Central memory CD8-positive, alpha-beta T cell (primary cell): ENCODE measurements around the gene NDST4.

ENCODE experiments used
- ATAC-seq: fragments of 150-1000 bp; cut with Tn5 transposase; replicated peaks from 2 replicates; pipeline ENCODE4 v1.10.0; 2022; ENCODE audit warnings: mild to moderate bottlenecking, moderate FRiP score, moderate number of reproducible peaks; ENCODE audit not compliant: poor library complexity, severe bottlenecking; ENCODE audit errors: extremely low read depth
- DNase-seq, 2 donors: peaks; one replicate each; pipeline ENCODE4 v3.0.0; 2021; ENCODE audit warnings: low spot score in 2 of 2
- H3K27ac Mint-ChIP-seq: one replicate; pipeline ENCODE4 v1.8.0; 2022; ENCODE audit warnings: low read depth, mild to moderate bottlenecking, moderate library complexity, mixed read lengths
- H3K27me3 Mint-ChIP-seq: one replicate; pipeline ENCODE4 v1.8.0; 2022; ENCODE audit warnings: mixed read lengths
- H3K36me3 Mint-ChIP-seq: one replicate; pipeline ENCODE4 v1.8.0; 2022; ENCODE audit warnings: mild to moderate bottlenecking, moderate library complexity, mixed read lengths; ENCODE audit not compliant: insufficient read depth
- H3K4me1 Mint-ChIP-seq: one replicate; pipeline ENCODE4 v1.8.0; 2022; ENCODE audit warnings: mixed read lengths
- H3K4me3 Mint-ChIP-seq: one replicate; pipeline ENCODE4 v1.8.0; 2022; ENCODE audit warnings: mild to moderate bottlenecking, moderate library complexity, mixed read lengths
- H3K9me3 Mint-ChIP-seq: one replicate; pipeline ENCODE4 v1.8.0; 2022; ENCODE audit warnings: mixed read lengths

The NDST4 gene

DNA sequence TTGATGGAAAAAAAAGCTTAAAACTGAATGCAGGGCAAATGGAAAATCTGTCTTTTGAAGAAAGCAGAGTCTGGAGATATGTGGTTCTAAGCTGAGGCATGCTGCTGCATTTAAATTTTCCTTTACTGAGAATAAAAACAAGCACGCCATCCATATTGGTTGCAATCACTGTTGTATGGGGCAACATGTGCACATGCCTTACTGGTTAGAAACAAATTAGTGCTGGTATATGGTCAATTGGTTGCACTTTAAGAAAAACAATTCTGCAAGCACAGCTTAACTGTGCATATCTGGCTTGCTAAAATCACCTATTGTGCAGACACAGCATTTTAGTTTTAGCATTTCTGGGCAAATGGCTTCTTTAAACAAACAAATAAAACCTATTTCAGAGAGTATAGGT, 239.1 kb downstream of the NDST4 start:
- Mint-ChIP-seq H3K36me3 (no peaks in the 10 kb centered on the region), H3K27me3 (no peaks in the 10 kb centered on the region), H3K4me1 (no peaks in the 10 kb centered on the region), H3K4me3 (no peak overlapping the region), H3K27ac (no peak overlapping the region), H3K9me3 (peaks cover 5% of the 10 kb centered on the region)
- ATAC-seq: no peak
- DNase-seq: no peak

DNA sequence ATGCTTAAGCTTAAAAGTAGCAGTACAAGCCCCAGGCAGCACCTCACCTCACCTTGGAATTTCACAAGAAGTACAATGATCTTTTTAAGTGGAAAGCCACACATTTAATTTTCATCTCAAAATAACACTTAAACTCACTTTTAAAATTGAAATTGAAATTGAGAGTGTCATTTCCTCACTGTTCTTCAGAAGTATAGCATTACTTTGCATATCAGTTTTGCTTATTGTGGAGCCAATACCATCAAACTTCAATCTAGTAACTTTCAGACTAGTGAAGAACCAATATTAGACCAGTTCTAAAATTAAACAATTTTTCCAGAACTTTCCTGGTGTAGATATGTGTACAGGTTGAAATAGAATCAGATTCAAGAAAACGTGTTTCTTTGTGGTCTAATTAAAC, 242.4 kb downstream of the NDST4 start:
- no peak overlapping the region for H3K4me3 Mint-ChIP-seq
- ATAC-seq: no peak
- H3K36me3 Mint-ChIP-seq: no peaks in the 10 kb centered on the region
- no peaks in the 10 kb centered on the region for H3K4me1 Mint-ChIP-seq
- H3K27ac Mint-ChIP-seq: no peak overlapping the region
- H3K27me3 Mint-ChIP-seq: no peaks in the 10 kb centered on the region
- H3K9me3 Mint-ChIP-seq: peaks cover 5% of the 10 kb centered on the region
- no peak for DNase-seq

DNA sequence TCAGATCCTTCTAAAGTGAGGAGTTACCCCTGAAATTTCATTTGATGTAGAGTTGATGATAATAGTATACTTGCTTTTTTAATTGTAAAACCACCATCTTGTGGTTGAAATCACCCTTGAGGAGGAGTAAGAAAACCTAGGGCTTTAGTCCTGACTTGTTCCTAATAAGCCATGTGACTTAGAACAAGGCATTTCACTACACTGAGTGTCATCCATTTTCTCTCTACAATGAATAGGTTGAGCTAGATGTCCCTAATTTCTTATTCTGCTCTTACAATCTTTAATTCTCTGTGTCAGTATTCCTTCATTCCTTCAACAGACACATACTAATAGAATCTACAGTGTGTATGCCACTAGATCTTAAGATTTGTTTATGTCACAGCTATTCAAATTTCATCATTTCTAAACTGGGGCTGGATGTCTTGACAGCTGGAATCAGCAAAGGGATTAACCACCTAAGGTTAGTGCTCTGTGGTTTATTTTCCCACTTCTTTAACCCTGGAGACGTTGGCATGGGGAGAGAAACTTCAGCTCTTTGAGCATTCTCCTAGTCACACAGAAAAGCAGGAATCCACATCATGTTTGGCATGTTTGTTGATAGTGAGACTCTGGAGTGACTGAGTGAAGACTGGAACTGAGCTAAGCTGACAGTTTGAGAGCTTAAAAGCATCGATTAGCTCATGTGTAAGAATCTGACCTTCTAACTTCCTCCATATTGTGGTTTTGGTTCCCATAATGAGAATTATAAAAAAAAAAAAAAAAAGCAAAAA, 246.3 kb downstream of the NDST4 start:
- Mint-ChIP-seq H3K4me3 (no peak overlapping the region), H3K4me1 (no peaks in the 10 kb centered on the region), H3K36me3 (no peaks in the 10 kb centered on the region), H3K27ac (no peak overlapping the region), H3K27me3 (no peaks in the 10 kb centered on the region), H3K9me3 (peaks cover 5% of the 10 kb centered on the region)
- no peak for DNase-seq
- ATAC-seq: no peak

DNA sequence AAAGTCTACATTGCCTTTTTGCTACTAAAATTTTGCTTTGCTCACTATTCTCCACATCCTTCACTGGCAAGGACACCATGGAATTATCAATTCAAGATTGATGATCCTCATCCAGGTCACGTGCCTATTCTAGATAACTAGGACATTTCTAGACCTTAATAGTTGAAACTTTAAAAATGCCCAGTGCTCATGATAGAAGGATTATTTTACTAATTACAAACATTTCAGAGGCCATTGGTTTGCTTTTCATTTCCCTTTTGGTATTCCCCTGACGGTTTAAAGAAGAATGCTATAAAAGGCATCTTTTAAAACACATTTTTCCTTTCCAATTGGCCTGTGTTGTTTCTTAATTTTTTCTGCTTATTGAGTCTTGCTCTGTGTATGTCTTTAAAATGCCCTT, 249.4 kb downstream of the NDST4 start:
- no peak overlapping the region for H3K4me3 Mint-ChIP-seq
- ATAC-seq: no peak
- no peak overlapping the region for H3K27ac Mint-ChIP-seq
- no peaks in the 10 kb centered on the region for H3K36me3 Mint-ChIP-seq
- H3K9me3 Mint-ChIP-seq: no peaks in the 10 kb centered on the region
- no peaks in the 10 kb centered on the region for H3K4me1 Mint-ChIP-seq
- DNase-seq: no peak
- H3K27me3 Mint-ChIP-seq: no peaks in the 10 kb centered on the region

DNA sequence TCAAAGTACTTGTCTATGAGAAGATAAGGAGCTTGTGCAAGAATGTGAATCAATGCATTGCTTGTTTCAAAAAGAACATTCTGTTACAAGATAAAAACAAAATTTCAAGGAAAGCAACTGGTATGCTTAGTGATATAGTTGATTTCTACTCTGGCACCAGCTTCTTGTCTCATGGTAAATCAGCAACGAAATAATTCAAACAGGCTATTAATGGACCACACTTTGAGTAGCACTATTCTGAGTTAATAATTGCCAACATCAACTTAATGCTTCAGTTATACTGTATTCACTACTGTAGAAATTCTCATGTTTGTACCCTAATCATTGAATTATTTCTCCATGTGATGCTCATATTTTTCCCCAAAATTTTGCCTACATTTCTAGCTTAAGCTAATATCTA, 252.6 kb downstream of the NDST4 start:
- Mint-ChIP-seq H3K27ac (no peak overlapping the region), H3K4me3 (no peak overlapping the region), H3K36me3 (no peaks in the 10 kb centered on the region), H3K27me3 (no peaks in the 10 kb centered on the region), H3K9me3 (peaks cover 5% of the 10 kb centered on the region), H3K4me1 (no peaks in the 10 kb centered on the region)
- ATAC-seq (no peak), DNase-seq (no peak)

DNA sequence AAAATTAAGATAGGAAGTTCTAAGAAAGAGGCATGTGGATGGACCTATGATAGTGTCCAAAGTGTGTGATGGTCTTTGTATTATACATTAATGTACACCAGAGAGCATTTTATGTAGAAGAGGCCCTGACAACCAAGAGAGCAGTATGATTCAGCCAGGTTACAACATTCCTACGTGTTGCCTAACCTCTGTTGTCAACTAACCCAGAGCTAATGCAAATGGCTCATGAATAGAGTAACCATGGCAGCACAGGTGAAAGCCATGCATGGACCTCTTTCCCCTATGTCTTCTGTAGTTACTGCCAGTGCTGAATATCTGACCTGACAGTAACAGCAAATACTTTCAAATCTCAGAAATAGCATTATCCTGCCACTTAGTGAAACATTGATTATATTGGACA, 255.6 kb downstream of the NDST4 start:
- DNase-seq (no peak), ATAC-seq (no peak)
- no peaks in the 10 kb centered on the region for H3K27me3 Mint-ChIP-seq
- peaks cover 10% of the 10 kb centered on the region for H3K9me3 Mint-ChIP-seq
- no peak overlapping the region for H3K4me3 Mint-ChIP-seq
- no peaks in the 10 kb centered on the region for H3K4me1 Mint-ChIP-seq
- H3K36me3 Mint-ChIP-seq: no peaks in the 10 kb centered on the region
- no peak overlapping the region for H3K27ac Mint-ChIP-seq

DNA sequence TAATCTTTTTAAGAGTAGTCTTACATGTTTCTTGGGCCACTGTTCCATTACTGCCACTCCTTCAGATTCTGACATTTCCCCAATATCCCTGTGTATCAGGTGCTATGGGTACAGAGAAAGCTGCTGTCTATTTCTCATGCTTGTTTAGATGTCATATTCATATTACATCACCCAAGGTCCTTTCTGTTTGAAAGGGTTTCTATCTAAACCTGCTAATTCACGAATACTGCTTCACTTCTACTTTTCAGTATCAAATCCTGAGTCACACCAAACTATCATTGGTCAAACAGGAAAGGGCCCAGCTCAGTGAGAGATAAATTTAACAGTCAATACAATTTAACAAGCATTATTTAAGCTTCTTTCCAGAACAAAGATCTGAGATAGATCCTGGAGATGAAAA, 273.4 kb downstream of the NDST4 start:
- H3K4me3 Mint-ChIP-seq: no peak overlapping the region
- H3K4me1 Mint-ChIP-seq: no peaks in the 10 kb centered on the region
- peaks cover 1% of the 10 kb centered on the region for H3K36me3 Mint-ChIP-seq
- peaks cover 11% of the 10 kb centered on the region for H3K9me3 Mint-ChIP-seq
- H3K27me3 Mint-ChIP-seq: no peaks in the 10 kb centered on the region
- DNase-seq: no peak
- ATAC-seq: no peak
- no peak overlapping the region for H3K27ac Mint-ChIP-seq

DNA sequence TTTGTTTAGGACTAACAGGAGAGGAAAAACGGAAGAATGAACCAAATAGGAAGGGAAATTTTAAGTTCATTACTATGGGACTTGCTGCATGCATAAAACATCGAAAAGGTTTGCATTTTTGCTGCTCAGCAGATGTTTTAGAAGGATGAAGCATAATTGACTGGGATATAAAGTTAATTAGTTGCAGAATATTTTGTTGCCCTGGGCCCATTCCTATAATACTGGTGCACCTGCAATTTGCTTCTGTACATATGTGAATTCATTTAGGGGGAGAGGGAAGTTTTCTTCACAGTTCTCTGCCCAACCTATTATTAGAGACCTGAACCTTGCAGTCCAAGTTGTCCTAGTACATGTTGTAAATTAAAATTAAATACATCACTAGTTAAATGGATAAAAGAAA, 282.8 kb downstream of the NDST4 start:
- Mint-ChIP-seq H3K9me3 (peaks cover 1% of the 10 kb centered on the region), H3K36me3 (no peaks in the 10 kb centered on the region), H3K27ac (no peak overlapping the region), H3K27me3 (no peaks in the 10 kb centered on the region), H3K4me3 (no peak overlapping the region), H3K4me1 (no peaks in the 10 kb centered on the region)
- no peak for ATAC-seq
- no peak for DNase-seq

DNA sequence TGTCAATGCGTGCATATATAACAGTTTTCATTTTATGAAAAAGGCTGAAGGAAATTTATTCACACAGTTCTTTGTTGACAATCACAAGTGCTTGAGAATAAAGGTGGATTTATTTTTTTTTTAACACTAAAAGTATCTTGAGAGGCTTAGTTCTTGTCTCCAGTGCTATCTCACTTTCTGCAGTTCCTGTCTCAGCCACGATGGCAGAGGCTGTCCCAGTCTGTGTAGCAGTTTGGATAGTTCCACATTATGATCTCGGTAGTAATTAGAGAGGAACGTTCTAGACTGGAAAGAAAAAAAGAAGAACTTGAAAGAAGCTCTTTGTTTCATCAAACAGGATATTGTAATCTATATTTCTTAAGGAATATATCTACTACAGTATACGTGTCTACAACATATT, 285.8 kb downstream of the NDST4 start:
- Mint-ChIP-seq H3K27me3 (no peaks in the 10 kb centered on the region), H3K27ac (no peak overlapping the region), H3K36me3 (no peaks in the 10 kb centered on the region), H3K4me3 (no peak overlapping the region), H3K4me1 (no peaks in the 10 kb centered on the region), H3K9me3 (no peaks in the 10 kb centered on the region)
- DNase-seq (no peak), ATAC-seq (no peak)

DNA sequence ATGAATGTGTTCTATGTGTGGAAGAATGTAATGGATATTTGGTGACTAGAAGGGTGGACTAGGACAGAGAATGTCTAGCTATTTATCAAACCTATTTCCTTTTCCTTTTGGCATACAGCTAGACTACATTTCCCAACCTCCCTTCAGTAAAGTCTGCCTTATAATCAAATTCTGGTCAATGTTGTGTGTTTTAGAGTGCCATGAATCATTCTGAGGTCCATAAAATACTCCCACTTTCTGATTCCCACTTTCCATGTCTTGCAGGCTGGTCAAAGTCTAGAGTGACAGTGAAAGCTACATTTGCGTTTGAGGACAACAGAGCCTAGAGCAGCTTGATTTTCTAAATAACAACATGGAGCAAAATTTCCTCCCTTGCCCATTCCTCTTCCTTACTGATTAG, 297.7 kb downstream of the NDST4 start:
- H3K27ac Mint-ChIP-seq: no peak overlapping the region
- H3K4me3 Mint-ChIP-seq: no peak overlapping the region
- H3K27me3 Mint-ChIP-seq: no peaks in the 10 kb centered on the region
- no peaks in the 10 kb centered on the region for H3K36me3 Mint-ChIP-seq
- ATAC-seq (no peak), DNase-seq (no peak)
- H3K9me3 Mint-ChIP-seq: peaks cover 5% of the 10 kb centered on the region
- H3K4me1 Mint-ChIP-seq: no peaks in the 10 kb centered on the region

DNA sequence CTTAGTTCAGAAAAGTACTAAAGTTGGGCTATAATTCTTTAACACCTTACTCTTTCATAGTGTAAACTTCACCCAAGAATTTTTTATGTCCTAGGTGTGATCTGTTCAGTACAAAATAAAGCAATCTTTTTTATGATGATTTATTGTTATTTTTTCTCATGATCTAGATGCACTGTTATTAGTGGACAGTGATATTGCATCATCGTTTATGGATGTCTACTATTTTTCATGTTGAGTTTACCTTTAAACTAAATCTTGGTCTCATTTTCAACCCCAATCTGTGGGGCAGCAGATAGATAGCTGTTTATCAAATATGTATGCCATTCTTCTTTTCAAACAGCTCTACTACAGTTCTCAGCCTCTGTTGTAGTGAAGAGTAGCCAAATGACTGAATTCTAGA, 299.5 kb downstream of the NDST4 start:
- no peak overlapping the region for H3K27ac Mint-ChIP-seq
- H3K36me3 Mint-ChIP-seq: no peaks in the 10 kb centered on the region
- no peak overlapping the region for H3K4me3 Mint-ChIP-seq
- ATAC-seq: no peak
- no peaks in the 10 kb centered on the region for H3K27me3 Mint-ChIP-seq
- no peak for DNase-seq
- no peaks in the 10 kb centered on the region for H3K4me1 Mint-ChIP-seq
- no peaks in the 10 kb centered on the region for H3K9me3 Mint-ChIP-seq

DNA sequence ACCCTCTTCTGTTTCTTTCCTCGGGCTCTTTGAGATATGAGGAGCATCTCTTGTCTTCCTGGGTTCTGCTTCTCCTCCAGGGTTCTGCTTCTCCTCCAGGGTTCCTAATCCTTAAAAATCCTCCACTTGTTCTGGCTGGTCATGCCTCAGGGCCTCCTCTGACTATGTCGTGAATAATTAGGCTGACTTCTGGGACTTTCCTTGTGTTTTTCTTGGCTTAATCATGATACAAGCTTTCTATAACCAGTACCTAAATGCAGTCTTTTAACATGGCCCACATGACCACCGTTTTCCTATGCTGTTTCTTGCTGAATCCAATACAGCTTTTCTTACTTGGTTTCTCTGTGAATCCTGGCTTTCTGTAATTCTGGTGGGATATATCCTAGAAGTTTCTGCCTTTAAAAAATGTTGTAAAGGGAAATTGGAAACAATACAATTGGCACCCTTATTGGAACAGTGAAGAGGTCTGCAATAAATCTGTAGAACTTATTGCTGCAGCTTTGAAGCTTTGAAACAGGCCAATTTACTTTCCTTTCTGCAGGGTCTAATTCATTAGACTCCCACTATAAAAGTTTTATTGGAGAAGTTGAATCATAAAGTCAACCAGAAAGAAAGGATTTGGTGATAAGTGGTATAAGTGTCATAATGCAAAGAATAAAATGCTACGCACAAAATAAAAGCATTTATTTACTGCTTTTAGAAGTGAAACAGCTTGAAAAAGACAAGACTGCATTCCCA, 301.7 kb downstream of the NDST4 start:
- ATAC-seq (no peak), DNase-seq (no peak)
- Mint-ChIP-seq H3K27me3 (no peaks in the 10 kb centered on the region), H3K27ac (no peak overlapping the region), H3K36me3 (peaks cover 2% of the 10 kb centered on the region), H3K9me3 (no peaks in the 10 kb centered on the region), H3K4me3 (no peak overlapping the region), H3K4me1 (peaks cover 6% of the 10 kb centered on the region)

DNA sequence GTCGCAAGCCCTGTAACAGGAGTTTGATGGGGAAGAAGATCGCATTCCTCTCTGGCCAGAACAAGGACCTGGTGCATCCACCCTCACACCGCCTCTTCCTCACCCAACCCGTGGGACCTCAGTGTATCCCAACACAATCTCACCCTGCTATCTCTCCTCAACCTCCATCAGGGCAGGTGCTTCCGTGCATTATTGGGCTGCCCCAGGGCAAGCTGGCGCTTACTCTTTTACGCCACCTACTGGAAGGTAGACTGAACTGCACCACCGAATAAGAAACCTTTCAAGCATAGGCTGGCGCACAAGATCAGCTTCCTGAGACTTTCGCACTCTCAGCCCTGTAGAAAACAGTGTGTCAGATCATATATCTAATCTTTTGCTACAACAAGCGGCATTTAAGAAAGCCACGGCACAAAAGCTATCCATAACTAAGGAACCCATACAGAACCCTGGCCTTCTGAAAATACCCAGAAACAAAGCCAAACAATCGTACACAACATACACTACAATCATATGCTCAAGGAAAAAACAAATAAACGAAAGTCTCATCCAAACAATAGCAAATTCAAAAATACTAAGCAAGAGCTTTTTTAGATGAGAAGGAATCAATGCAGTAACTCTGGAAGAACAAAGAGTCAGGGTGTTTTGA, 305.5 kb downstream of the NDST4 start:
- Mint-ChIP-seq H3K4me3 (no peak overlapping the region), H3K36me3 (peaks cover 2% of the 10 kb centered on the region), H3K27me3 (no peaks in the 10 kb centered on the region), H3K27ac (no peak overlapping the region), H3K9me3 (no peaks in the 10 kb centered on the region), H3K4me1 (peaks cover 6% of the 10 kb centered on the region)
- no peak for ATAC-seq
- DNase-seq: no peak
